Esophagus (tissue), 2 donors: ENCODE results near the gene PKN1. TPM values are rescaled to one million over a fixed set of nuclear protein-coding genes. Genes with fewer than 3 reads are reported as not detected.
A peak's percentile ranks its signal among the peaks of the same experiment; 100 is the strongest.
"Not testable (repeated sequence)": the region's sequence is repeated elsewhere in the genome, so short reads cannot be mapped to it uniquely, and the experiment has no call there.

Experiments
- H3K27ac ChIP-seq, 2 donors: one replicate each; pipeline ENCODE4 v1.5.1; 2013; ENCODE audit warnings: low read depth in 2 of 2, mild to moderate bottlenecking in 2 of 2, inconsistent platforms in 1 of 2, low read length in 1 of 2, moderate library complexity in 1 of 2
- H3K27me3 ChIP-seq, 2 donors: one replicate each; pipeline ENCODE4 v1.6.1; 2013; ENCODE audit warnings: low read length in 2 of 2, control low read depth in 1 of 2, mild to moderate bottlenecking in 1 of 2; ENCODE audit not compliant: insufficient read depth in 2 of 2, control insufficient read depth in 1 of 2
- H3K36me3 ChIP-seq, 2 donors: one replicate each; pipeline ENCODE4 v1.6.1; 2013; ENCODE audit warnings: low read length in 1 of 2; ENCODE audit not compliant: control insufficient read depth in 2 of 2, insufficient read depth in 2 of 2
- H3K4me1 ChIP-seq, 2 donors: one replicate each; pipeline ENCODE4 v1.6.1; 2013; ENCODE audit warnings: low read length in 1 of 2; ENCODE audit not compliant: control insufficient read depth in 2 of 2, insufficient read depth in 2 of 2
- H3K4me3 ChIP-seq, 2 donors: one replicate each; pipeline ENCODE4 v1.5.1; 2013; ENCODE audit warnings: low read length in 2 of 2, mild to moderate bottlenecking in 2 of 2, low read depth in 1 of 2, moderate library complexity in 1 of 2
- H3K9me3 ChIP-seq, 2 donors: one replicate each; pipeline ENCODE4 v1.6.1; 2013; ENCODE audit warnings: mild to moderate bottlenecking in 2 of 2, low read depth in 1 of 2, low read length in 1 of 2, moderate library complexity in 1 of 2; ENCODE audit not compliant: control insufficient read depth in 2 of 2, insufficient read depth in 1 of 2
- WGBS, 2 donors: extraction: QIAGEN DNeasy Blood & Tissue Kit; methylation state at CpG; one replicate each; pipeline ENCODE4 v1.1.7; 2013; 5-methylcytosine and 5-hydroxymethylcytosine counted together
- polyA plus RNA-seq, 2 donors: library from polyadenylated mRNA; stranded (reverse); fragments of 200-250 nt; gene quantifications; one replicate each; pipeline ENCODE4 v1.2.3, GENCODE V29; 2013
- donor health status: healthy with polysubstance abuse.
- donor health status: Bipolar disorder and iron deficiency.

Gene PKN1
- polyA plus RNA-seq, 2 donors = 10.7 to 12.6 TPM

- no peaks in the 10 kb centered on the region for H3K27me3 ChIP-seq
- H3K4me3 ChIP-seq = peak overlapping the region; percentile 68 to 87
- peaks cover 0 to 3% of the 10 kb centered on the region in 2 donors for H3K36me3 ChIP-seq
- 14 to 20% methylated on average over 12 to 14 of the region's 14 CpGs for WGBS, 2 donors
- peak overlapping the region; percentile 92 to 97 for H3K27ac ChIP-seq
- no peaks in the 10 kb centered on the region for H3K9me3 ChIP-seq
- peaks cover 0 to 12% of the 10 kb centered on the region in 2 donors for H3K4me1 ChIP-seq
These were observed 62.0 kb downstream of the PKN1 start for GRCh38 chr19:14494910-14495671.

- Histone ChIP-seq H3K27ac (peak overlapping the region; percentile 92 to 97), H3K9me3 (no peaks in the 10 kb centered on the region), H3K27me3 (no peaks in the 10 kb centered on the region), H3K4me3 (peak overlapping the region; percentile 68 to 87), H3K36me3 (peaks cover 0 to 2% of the 10 kb centered on the region in 2 donors), H3K4me1 (peaks cover 0 to 12% of the 10 kb centered on the region in 2 donors)
- 1 to 5% methylated on average over 7 to 28 of the region's 28 CpGs for WGBS, 2 donors
These were observed 62.5 kb downstream of the PKN1 start for GRCh38 chr19:14495672-14496028.

- peaks cover 0 to 12% of the 10 kb centered on the region in 2 donors for H3K4me1 ChIP-seq
- WGBS, 2 donors = 3% methylated on average over 55 to 71 of the region's 71 CpGs
- peak within 1 kb of the TSS; percentile 92 to 97 for H3K27ac ChIP-seq
These were observed 63.1 kb downstream of the PKN1 start, which contains the start of gene GIPC1 for GRCh38 chr19:14496029-14496833. Gene GIPC1, minus strand, starts transcription at chr19:14496127. Its CDS starts 13,151 bp downstream, at chr19:14482976.

GRCh38 chr19:14496834-14497227 is 63.7 kb downstream of the PKN1 start:
- 30 to 34% methylated on average over 7 of the region's 7 CpGs for whole genome bisulfite sequencing, 2 donors
- H3K4me3 ChIP-seq = peak overlapping the region; percentile 30 to 87
- peak overlapping the region; percentile 92 to 95 for H3K27ac ChIP-seq

More at GRCh38 chr19:14496029-14496833, 63.1 kb downstream of the PKN1 start, which contains the start of gene GIPC1:
- Histone ChIP-seq H3K9me3 (no peaks in the 10 kb centered on the region), H3K36me3 (peaks cover 0 to 2% of the 10 kb centered on the region in 2 donors), H3K4me3 (peak within 1 kb of the TSS; percentile 68 to 87), H3K27me3 (no peaks in the 10 kb centered on the region)

GRCh38 chr19:14497228-14497921 is 64.3 kb downstream of the PKN1 start:
- H3K9me3 ChIP-seq = no peaks in the 10 kb centered on the region
- H3K4me1 ChIP-seq = peaks cover 0 to 12% of the 10 kb centered on the region in 2 donors
- H3K27ac ChIP-seq = peak overlapping the region; percentile 92 to 95
- H3K27me3 ChIP-seq = no peaks in the 10 kb centered on the region
- WGBS, 2 donors = 39 to 42% methylated on average over 6 of the region's 6 CpGs
- H3K36me3 ChIP-seq = no peaks in the 10 kb centered on the region
- no peak overlapping the region for H3K4me3 ChIP-seq

More at GRCh38 chr19:14496834-14497227, 63.7 kb downstream of the PKN1 start:
- H3K4me1 ChIP-seq = peaks cover 0 to 12% of the 10 kb centered on the region in 2 donors
- H3K27me3 ChIP-seq = no peaks in the 10 kb centered on the region
- no peaks in the 10 kb centered on the region for H3K36me3 ChIP-seq
- H3K9me3 ChIP-seq = no peaks in the 10 kb centered on the region

GRCh38 chr19:14502334-14503092 is 69.4 kb downstream of the PKN1 start:
- Histone ChIP-seq H3K4me3 (no peak overlapping the region), H3K27me3 (no peaks in the 10 kb centered on the region), H3K27ac (no peak overlapping the region), H3K4me1 (peaks cover 0 to 9% of the 10 kb centered on the region in 2 donors), H3K36me3 (no peaks in the 10 kb centered on the region), H3K9me3 (no peaks in the 10 kb centered on the region)
- 76 to 78% methylated on average over 11 of the region's 11 CpGs for WGBS, 2 donors

GRCh38 chr19:14503285-14503684 is 70.2 kb downstream of the PKN1 start:
- Histone ChIP-seq H3K27me3 (no peaks in the 10 kb centered on the region), H3K9me3 (no peaks in the 10 kb centered on the region), H3K36me3 (no peaks in the 10 kb centered on the region), H3K4me3 (no peak overlapping the region), H3K4me1 (peaks cover 0 to 8% of the 10 kb centered on the region in 2 donors), H3K27ac (no peak overlapping the region)
- WGBS, 2 donors = 62 to 71% methylated on average over 1 of the region's 1 CpG

GRCh38 chr19:14504575-14504974 is 71.5 kb downstream of the PKN1 start:
- WGBS, 2 donors = 86 to 91% methylated on average over 8 of the region's 8 CpGs
- not testable (repeated sequence) for H3K9me3 ChIP-seq, H3K36me3 ChIP-seq, H3K4me3 ChIP-seq, H3K27me3 ChIP-seq, H3K4me1 ChIP-seq
- H3K27ac ChIP-seq = peak overlapping the region; percentile 91 to 98
